Keratinocyte (primary cell): Measurements from ENCODE around the gene MAML2. TPM values are rescaled to one million over a fixed set of nuclear protein-coding genes. Genes with fewer than 3 reads are reported as not detected.

ENCODE experiments used
- DNase-seq: peaks from one replicate; pipeline ENCODE4 v3.0.0-alpha.2; 2011; ENCODE audit warnings: low read depth, missing footprints, low spot score
- FAIRE-seq: peaks from 2 replicates; lab custom pipeline; 2011; peaks lifted over from hg19 to GRCh38; lab: Jason Lieb, UNC
- H2AFZ ChIP-seq: 2 replicates; pipeline ENCODE4 v1.6.0; 2012; ENCODE audit warnings: low read length, control low read depth, inconsistent platforms; ENCODE audit not compliant: control insufficient read depth
- H3K27ac ChIP-seq: 2 replicates; pipeline ENCODE4 v1.5.1; 2011; ENCODE audit warnings: low read length; ENCODE audit not compliant: control insufficient read depth, insufficient read depth
- H3K27me3 ChIP-seq: 3 replicates; pipeline ENCODE4 v1.6.0; 2011; ENCODE audit warnings: low read length; ENCODE audit not compliant: control insufficient read depth, insufficient read depth; ENCODE audit errors: extremely low read depth
- H3K36me3 ChIP-seq, 2 experiments: 2 replicates in 1 of 2; 3 replicates in 1 of 2; pipeline ENCODE4 v1.5.1; 2011; ENCODE audit warnings: low read length in 2 of 2, mild to moderate bottlenecking in 1 of 2; ENCODE audit not compliant: control insufficient read depth in 2 of 2, insufficient read depth in 2 of 2; ENCODE audit errors: extremely low read depth in 1 of 2
- H3K4me1 ChIP-seq: 3 replicates; pipeline ENCODE4 v1.5.1; 2011; ENCODE audit warnings: low read length; ENCODE audit not compliant: control insufficient read depth, insufficient read depth; ENCODE audit errors: extremely low read depth
- H3K4me2 ChIP-seq: 3 replicates; pipeline ENCODE4 v1.6.0; 2011; ENCODE audit warnings: low read depth, low read length; ENCODE audit not compliant: control insufficient read depth, insufficient read depth; ENCODE audit errors: extremely low read depth
- H3K4me3 ChIP-seq, 3 experiments: fragments of 200-600 bp in 1 of 3; sonication (generic) in 1 of 3; 2 replicates in 2 of 3; 3 replicates in 1 of 3; pipeline ENCODE4 v1.5.1; 2011 to 2016; ENCODE audit warnings: low read length in 3 of 3, mild to moderate bottlenecking in 3 of 3, control low read depth in 2 of 3, inconsistent platforms in 1 of 3, low read depth in 1 of 3, mixed read lengths in 1 of 3, mixed run types in 1 of 3, moderate library complexity in 1 of 3; ENCODE audit not compliant: control insufficient read depth in 2 of 3, insufficient read depth in 2 of 3; ENCODE audit errors: extremely low read depth in 1 of 3
- H3K79me2 ChIP-seq: 2 replicates; pipeline ENCODE4 v1.6.0; 2012; ENCODE audit warnings: low read length; ENCODE audit not compliant: control insufficient read depth, insufficient read depth
- H3K9ac ChIP-seq: 3 replicates; pipeline ENCODE4 v1.6.0; 2011; ENCODE audit warnings: low read length; ENCODE audit not compliant: control insufficient read depth, insufficient read depth; ENCODE audit errors: extremely low read depth
- H3K9me1 ChIP-seq: 3 replicates; pipeline ENCODE4 v1.6.0; 2011; ENCODE audit warnings: low read length; ENCODE audit not compliant: control insufficient read depth, insufficient read depth; ENCODE audit errors: extremely low read depth
- H3K9me3 ChIP-seq: 2 replicates; pipeline ENCODE4 v1.5.1; 2012; ENCODE audit warnings: low read depth, low read length; ENCODE audit not compliant: control insufficient read depth
- H4K20me1 ChIP-seq: 3 replicates; pipeline ENCODE4 v1.6.0; 2011; ENCODE audit warnings: low read length; ENCODE audit not compliant: control insufficient read depth, insufficient read depth; ENCODE audit errors: extremely low read depth
- EZH2 ChIP-seq: IDR thresholded peaks from one replicate; pipeline ENCODE4 v1.6.1; 2012; ENCODE audit warnings: inconsistent platforms, mild to moderate bottlenecking, low read length, moderate library complexity
- dilution Hi-C: fragments of 300-500 bp; cut with MboI; formaldehyde crosslinking; loops from one replicate; pipeline ENCODE4 v1.7.0; 2020; ENCODE audit warnings: low sequenced_read_pairs; ENCODE audit not compliant: extremely low pct_ligation_motif_present
- polyA plus RNA-seq, 5 experiments: library from polyadenylated mRNA; depleted of rRNA in 3 of 5; stranded (reverse) in 3 of 5; stranded (forward) in 1 of 5; unstranded in 1 of 5; fragments of >200 nt; gene quantifications; 1 replicate in 1 of 5; 2 replicates in 3 of 5; 3 replicates in 1 of 5; pipeline versions ENCODE4 v1.2.1 to v1.2.3, GENCODE V29; 2011 to 2012; ENCODE audit warnings: missing spikeins in 2 of 5, low read depth in 1 of 5, low replicate concordance in 1 of 5
- TF ChIP-seq, protein P1 (sequence below), 3 experiments: IDR thresholded peaks in 1 of 3; conservative IDR thresholded peaks in 1 of 3; optimal IDR thresholded peaks in 1 of 3; 2 replicates in 2 of 3; 3 replicates in 1 of 3; pipeline versions ENCODE3 to v1.5.1; 2011; ENCODE audit warnings: low read length in 3 of 3, mild to moderate bottlenecking in 3 of 3, moderate library complexity in 2 of 3, control low read depth in 1 of 3, inconsistent platforms in 1 of 3; ENCODE audit not compliant: insufficient read depth in 2 of 3; ENCODE audit errors: extremely low read depth in 1 of 3

The MAML2 gene
- polyA plus RNA-seq, 1 donor (not counting 4 experiments of a cell fraction or from before 2014, with no cell fraction given): 4.2 TPM

DNA sequence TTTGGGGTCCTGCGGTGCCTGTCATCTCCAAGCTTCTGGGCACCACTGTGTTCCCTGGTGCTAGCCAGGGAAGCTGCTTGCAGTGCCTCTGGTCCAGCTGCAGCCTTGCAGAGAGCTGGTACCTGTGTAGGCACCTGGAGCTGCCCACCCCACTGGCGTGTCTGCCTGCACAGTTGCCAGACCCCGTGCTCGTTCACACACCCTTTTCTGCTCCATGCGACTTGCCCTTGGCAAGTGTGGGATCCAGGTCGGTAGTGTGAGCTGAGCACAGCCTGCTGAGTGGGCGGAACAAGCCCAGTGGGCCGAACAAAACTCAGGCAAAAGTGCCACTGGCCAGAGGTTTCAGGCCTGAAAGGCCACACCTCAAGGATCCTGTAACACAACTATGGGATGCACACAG, 272.5 kb downstream of the MAML2 start:
- TF ChIP-seq, protein P1, sequence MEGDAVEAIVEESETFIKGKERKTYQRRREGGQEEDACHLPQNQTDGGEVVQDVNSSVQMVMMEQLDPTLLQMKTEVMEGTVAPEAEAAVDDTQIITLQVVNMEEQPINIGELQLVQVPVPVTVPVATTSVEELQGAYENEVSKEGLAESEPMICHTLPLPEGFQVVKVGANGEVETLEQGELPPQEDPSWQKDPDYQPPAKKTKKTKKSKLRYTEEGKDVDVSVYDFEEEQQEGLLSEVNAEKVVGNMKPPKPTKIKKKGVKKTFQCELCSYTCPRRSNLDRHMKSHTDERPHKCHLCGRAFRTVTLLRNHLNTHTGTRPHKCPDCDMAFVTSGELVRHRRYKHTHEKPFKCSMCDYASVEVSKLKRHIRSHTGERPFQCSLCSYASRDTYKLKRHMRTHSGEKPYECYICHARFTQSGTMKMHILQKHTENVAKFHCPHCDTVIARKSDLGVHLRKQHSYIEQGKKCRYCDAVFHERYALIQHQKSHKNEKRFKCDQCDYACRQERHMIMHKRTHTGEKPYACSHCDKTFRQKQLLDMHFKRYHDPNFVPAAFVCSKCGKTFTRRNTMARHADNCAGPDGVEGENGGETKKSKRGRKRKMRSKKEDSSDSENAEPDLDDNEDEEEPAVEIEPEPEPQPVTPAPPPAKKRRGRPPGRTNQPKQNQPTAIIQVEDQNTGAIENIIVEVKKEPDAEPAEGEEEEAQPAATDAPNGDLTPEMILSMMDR (optimal IDR thresholded peaks at IDR 0.05 in 1 of 3, IDR thresholded peaks at IDR 0.05 in 1 of 3, conservative IDR thresholded peaks at IDR 0.05 in 1 of 3; ENCODE audit: extremely low read depth in 1 of 3, insufficient read depth in 2 of 3, low read length in 3 of 3): no peak
- no peak for TF ChIP-seq EZH2
- Histone ChIP-seq H3K27me3 (no peaks in the 10 kb centered on the region), H4K20me1 (no peaks in the 10 kb centered on the region), H3K4me1 (peaks cover 4% of the 10 kb centered on the region), H3K9me1 (no peaks in the 10 kb centered on the region), H3K79me2 (no peaks in the 10 kb centered on the region), H3K4me3 (no peak overlapping the region), H3K9ac (no peak overlapping the region), H3K36me3 (no peaks in the 10 kb centered on the region), H3K4me2 (no peak overlapping the region), H2AFZ (no peak overlapping the region), H3K27ac (no peak overlapping the region), H3K9me3 (no peaks in the 10 kb centered on the region)
- DNase-seq (no peak), FAIRE-seq (no peak)
- dilution Hi-C loops: no loop called here

DNA sequence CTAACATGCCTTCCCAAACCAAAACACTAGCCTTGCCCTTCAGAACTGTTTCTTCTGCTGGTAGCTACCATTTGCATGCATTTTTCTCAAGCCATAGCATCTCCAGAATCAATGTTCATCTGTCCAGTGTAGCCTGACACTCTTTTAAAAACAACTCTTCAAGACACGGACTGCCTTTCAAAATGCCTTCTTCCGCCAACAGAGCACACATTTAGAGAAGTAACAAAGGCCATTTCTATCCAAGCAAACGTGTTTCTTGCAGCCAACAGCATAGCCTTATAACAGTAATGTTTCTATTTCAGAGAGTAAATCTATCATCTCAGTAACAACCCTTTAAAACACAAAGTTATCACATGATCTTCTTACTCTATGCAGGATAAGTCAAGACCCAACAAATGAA, 275.8 kb downstream of the MAML2 start:
- H3K79me2 ChIP-seq: no peaks in the 10 kb centered on the region
- no peak overlapping the region for H3K4me3 ChIP-seq
- DNase-seq (no peak), FAIRE-seq (no peak)
- H3K9me1 ChIP-seq: no peaks in the 10 kb centered on the region
- no peaks in the 10 kb centered on the region for H3K36me3 ChIP-seq
- no peaks in the 10 kb centered on the region for H3K9me3 ChIP-seq
- no peak overlapping the region for H2AFZ ChIP-seq
- H3K9ac ChIP-seq: no peak overlapping the region
- no peak overlapping the region for H3K4me2 ChIP-seq
- peaks cover 8% of the 10 kb centered on the region for H3K4me1 ChIP-seq
- no peak for TF ChIP-seq EZH2
- TF ChIP-seq, protein P1 (optimal IDR thresholded peaks at IDR 0.05 in 1 of 3, IDR thresholded peaks at IDR 0.05 in 1 of 3, conservative IDR thresholded peaks at IDR 0.05 in 1 of 3; ENCODE audit: extremely low read depth in 1 of 3, insufficient read depth in 2 of 3, low read length in 3 of 3): no peak
- dilution Hi-C loops: no loop called here
- H3K27me3 ChIP-seq: no peaks in the 10 kb centered on the region
- no peak overlapping the region for H3K27ac ChIP-seq
- H4K20me1 ChIP-seq: no peaks in the 10 kb centered on the region
